Kidney (tissue), 14 donors: ENCODE results near the gene PRR36. TPM values are rescaled to one million over a fixed set of nuclear protein-coding genes. Genes with fewer than 3 reads are reported as not detected.

ENCODE experiments used
- DNase-seq, 5 donors: peaks; one replicate each; pipeline ENCODE4 v3.0.0-alpha.2; 2013 to 2020
- FAIRE-seq: peaks from 2 replicates; lab custom pipeline; 2012; peaks lifted over from hg19 to GRCh38; lab: Jason Lieb, UNC
- H3K27ac ChIP-seq, 2 donors: one replicate each; pipeline ENCODE4 v1.7.0; 2013; ENCODE audit warnings: low read depth in 2 of 2, low read length in 2 of 2, inconsistent platforms in 1 of 2
- H3K27me3 ChIP-seq: one replicate; pipeline ENCODE4 v1.7.1; 2013; ENCODE audit warnings: low read length, inconsistent platforms; ENCODE audit not compliant: control insufficient read depth, insufficient read depth
- H3K36me3 ChIP-seq, 3 donors: one replicate each; pipeline versions ENCODE4 v1.7.0 to v1.7.1; 2013; ENCODE audit warnings: low read length in 3 of 3, control low read depth in 1 of 3, inconsistent platforms in 1 of 3; ENCODE audit not compliant: insufficient read depth in 3 of 3, control insufficient read depth in 2 of 3
- H3K4me1 ChIP-seq, 3 donors: one replicate each; pipeline versions ENCODE4 v1.7.0 to v1.7.1; 2013; ENCODE audit warnings: low read length in 3 of 3, inconsistent platforms in 1 of 3, low read depth in 1 of 3; ENCODE audit not compliant: control insufficient read depth in 2 of 3, insufficient read depth in 2 of 3
- H3K4me3 ChIP-seq, 3 donors: one replicate each; pipeline versions ENCODE4 v1.7.0 to v1.8.1; 2013; ENCODE audit warnings: low read length in 3 of 3, control low read depth in 1 of 3, inconsistent platforms in 1 of 3
- H3K9ac ChIP-seq, 3 donors: one replicate each; pipeline versions ENCODE4 v1.7.0 to v1.7.1; 2013; ENCODE audit warnings: low read length in 3 of 3, control low read depth in 1 of 3, inconsistent platforms in 1 of 3
- H3K9me3 ChIP-seq, 3 donors: one replicate each; pipeline versions ENCODE4 v1.7.0 to v1.7.1; 2013; ENCODE audit warnings: low read length in 3 of 3, control low read depth in 1 of 3, inconsistent platforms in 1 of 3; ENCODE audit not compliant: control insufficient read depth in 2 of 3, insufficient read depth in 1 of 3
- intact Hi-C: fragments of 100-400 bp; cut with DNase I; formaldehyde crosslinking; loops from one replicate; pipeline ENCODE4 v1.11.1; 2022
- polyA plus RNA-seq: library from polyadenylated mRNA; stranded (reverse); fragments of 350-450 nt; fragmentation: Illumina TruSeq; extraction: RNeasy Lipid Tissue Mini Kit (QIAGEN cat#74804); gene quantifications from one replicate; pipeline ENCODE4 v1.2.3, GENCODE V29; 2014; ENCODE audit warnings: low read depth, low replicate concordance; ENCODE audit not compliant: insufficient read depth
- total RNA-seq: library from RNA; stranded (reverse); fragmentation: NEBNext Ultra II Directional; extraction: Animal tissue kit (Norgen Biotek cat#: 25700); gene quantifications from one replicate; pipeline ENCODE4 v1.2.1, GENCODE V29; 2021
- TF ChIP-seq, protein P1 (sequence below): IDR thresholded peaks from 3 replicates; pipeline ENCODE4 v1.5.1; 2012; ENCODE audit warnings: mild to moderate bottlenecking, moderate library complexity, borderline replicate concordance; ENCODE audit not compliant: insufficient read depth; ENCODE audit errors: extremely low read depth
- donor health status: control.
- donor health status: control.
- donor health status: control.
- donor health status: control.
- donor health status: control.
- donor health status: DM: yes; HTN: yes; CAD: no.
- donor health status: Normal renal cell carcinoma (clear cell type).

The PRR36 gene
- total and polyA plus RNA-seq, 2 donors from 2014 or later, result 1.1 to 4.2 TPM

GRCh38 chr19:7913652-7914051 lies 39.5 kb upstream of the PRR36 start:
- intact Hi-C loops, result no loop called here
- FAIRE-seq, result no peak
- H3K4me1 ChIP-seq, result peaks cover 0 to 13% (median 0%) of the 10 kb centered on the region in 3 donors
- no peaks in the 10 kb centered on the region for H3K9me3 ChIP-seq
- H3K27ac ChIP-seq, result no peak overlapping the region
- peaks cover 13% of the 10 kb centered on the region for H3K27me3 ChIP-seq
- peaks cover 0 to 10% (median 2%) of the 10 kb centered on the region in 3 donors for H3K36me3 ChIP-seq
- no peak for DNase-seq
- no peak overlapping the region for H3K4me3 ChIP-seq
- H3K9ac ChIP-seq, result no peak overlapping the region
- TF ChIP-seq, protein P1, sequence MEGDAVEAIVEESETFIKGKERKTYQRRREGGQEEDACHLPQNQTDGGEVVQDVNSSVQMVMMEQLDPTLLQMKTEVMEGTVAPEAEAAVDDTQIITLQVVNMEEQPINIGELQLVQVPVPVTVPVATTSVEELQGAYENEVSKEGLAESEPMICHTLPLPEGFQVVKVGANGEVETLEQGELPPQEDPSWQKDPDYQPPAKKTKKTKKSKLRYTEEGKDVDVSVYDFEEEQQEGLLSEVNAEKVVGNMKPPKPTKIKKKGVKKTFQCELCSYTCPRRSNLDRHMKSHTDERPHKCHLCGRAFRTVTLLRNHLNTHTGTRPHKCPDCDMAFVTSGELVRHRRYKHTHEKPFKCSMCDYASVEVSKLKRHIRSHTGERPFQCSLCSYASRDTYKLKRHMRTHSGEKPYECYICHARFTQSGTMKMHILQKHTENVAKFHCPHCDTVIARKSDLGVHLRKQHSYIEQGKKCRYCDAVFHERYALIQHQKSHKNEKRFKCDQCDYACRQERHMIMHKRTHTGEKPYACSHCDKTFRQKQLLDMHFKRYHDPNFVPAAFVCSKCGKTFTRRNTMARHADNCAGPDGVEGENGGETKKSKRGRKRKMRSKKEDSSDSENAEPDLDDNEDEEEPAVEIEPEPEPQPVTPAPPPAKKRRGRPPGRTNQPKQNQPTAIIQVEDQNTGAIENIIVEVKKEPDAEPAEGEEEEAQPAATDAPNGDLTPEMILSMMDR, result no peak

DNA sequence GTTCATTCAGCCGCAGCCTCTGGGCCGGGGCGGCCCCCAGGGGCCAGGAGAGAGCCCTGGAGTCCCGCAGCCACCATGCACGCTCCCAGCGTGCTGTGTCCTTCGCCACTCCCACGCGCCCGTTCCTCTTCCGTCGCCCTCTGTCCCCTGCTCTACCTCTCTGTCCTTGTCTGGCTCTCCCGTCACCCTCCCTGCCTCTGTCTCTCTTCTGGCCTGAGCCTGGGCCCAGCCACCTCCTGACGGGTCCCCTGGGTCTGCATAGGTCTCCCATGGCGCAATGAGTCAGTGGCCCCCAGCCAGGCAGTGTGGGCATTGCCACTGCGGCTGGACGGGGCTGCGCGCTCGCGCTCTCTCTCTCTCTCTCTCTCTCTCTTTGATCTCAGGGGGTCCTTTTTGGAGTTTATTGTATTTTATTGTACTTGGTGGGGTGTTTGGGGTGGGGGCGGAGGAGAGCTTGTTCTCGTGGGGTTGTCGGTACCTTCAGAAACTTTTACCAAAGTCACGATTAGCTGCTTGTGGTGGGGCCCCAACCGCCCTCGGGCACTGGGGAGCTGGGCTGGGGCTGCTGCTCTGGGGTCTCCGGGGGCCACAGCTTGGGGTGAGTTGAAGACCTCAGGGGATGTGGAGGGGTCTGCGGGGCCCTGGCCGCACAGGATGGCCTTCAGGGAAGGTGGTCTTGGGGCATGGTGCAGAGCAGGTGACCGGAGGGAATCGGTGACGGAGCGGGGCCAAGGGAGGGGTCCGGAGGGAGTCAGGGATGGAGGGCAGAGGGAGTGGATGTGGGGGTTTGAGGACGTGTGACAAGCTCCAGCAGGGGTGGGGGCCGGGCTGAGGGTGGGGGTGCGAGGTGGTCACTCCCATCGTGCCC lies 38.7 kb upstream of the PRR36 start:
- H3K4me1 ChIP-seq, result peaks cover 0 to 13% (median 0%) of the 10 kb centered on the region in 3 donors
- no peak overlapping the region for H3K4me3 ChIP-seq
- H3K36me3 ChIP-seq, result peaks cover 0 to 10% (median 2%) of the 10 kb centered on the region in 3 donors
- no peak for FAIRE-seq
- DNase-seq, result no peak
- H3K27me3 ChIP-seq, result peaks cover 7% of the 10 kb centered on the region
- TF ChIP-seq, protein P1, result no peak
- H3K9me3 ChIP-seq, result no peaks in the 10 kb centered on the region
- intact Hi-C loops, result no loop called here
- no peak overlapping the region for H3K27ac ChIP-seq
- H3K9ac ChIP-seq, result no peak overlapping the region

- Histone ChIP-seq H3K9me3 (no peaks in the 10 kb centered on the region), H3K27me3 (peaks cover 7% of the 10 kb centered on the region), H3K4me1 (peaks cover 0 to 8% (median 0%) of the 10 kb centered on the region in 3 donors), H3K27ac (no peak overlapping the region), H3K4me3 (no peak overlapping the region), H3K9ac (no peak overlapping the region), H3K36me3 (peaks cover 0 to 10% (median 2%) of the 10 kb centered on the region in 3 donors)
- FAIRE-seq (no peak), DNase-seq (no peak)
- TF ChIP-seq, protein P1, result no peak
- intact Hi-C loops, result no loop called here
Observed at GRCh38 chr19:7912144-7912696, 38.0 kb upstream of the PRR36 start.
